GM19467 (cell line): ENCODE data around the gene RCBTB1.
"Not testable (repeated sequence)": the region's sequence is repeated elsewhere in the genome, so short reads cannot be mapped to it uniquely, and the experiment has no call there.

Experiments used
- ATAC-seq: cut with Tn5 transposase; IDR thresholded peaks from one replicate; pipeline ENCODE4 v1.9.1; 2021; ENCODE audit warnings: mild to moderate bottlenecking, moderate library complexity; ENCODE audit not compliant: unreplicated experiment

RCBTB1 gene

DNA sequence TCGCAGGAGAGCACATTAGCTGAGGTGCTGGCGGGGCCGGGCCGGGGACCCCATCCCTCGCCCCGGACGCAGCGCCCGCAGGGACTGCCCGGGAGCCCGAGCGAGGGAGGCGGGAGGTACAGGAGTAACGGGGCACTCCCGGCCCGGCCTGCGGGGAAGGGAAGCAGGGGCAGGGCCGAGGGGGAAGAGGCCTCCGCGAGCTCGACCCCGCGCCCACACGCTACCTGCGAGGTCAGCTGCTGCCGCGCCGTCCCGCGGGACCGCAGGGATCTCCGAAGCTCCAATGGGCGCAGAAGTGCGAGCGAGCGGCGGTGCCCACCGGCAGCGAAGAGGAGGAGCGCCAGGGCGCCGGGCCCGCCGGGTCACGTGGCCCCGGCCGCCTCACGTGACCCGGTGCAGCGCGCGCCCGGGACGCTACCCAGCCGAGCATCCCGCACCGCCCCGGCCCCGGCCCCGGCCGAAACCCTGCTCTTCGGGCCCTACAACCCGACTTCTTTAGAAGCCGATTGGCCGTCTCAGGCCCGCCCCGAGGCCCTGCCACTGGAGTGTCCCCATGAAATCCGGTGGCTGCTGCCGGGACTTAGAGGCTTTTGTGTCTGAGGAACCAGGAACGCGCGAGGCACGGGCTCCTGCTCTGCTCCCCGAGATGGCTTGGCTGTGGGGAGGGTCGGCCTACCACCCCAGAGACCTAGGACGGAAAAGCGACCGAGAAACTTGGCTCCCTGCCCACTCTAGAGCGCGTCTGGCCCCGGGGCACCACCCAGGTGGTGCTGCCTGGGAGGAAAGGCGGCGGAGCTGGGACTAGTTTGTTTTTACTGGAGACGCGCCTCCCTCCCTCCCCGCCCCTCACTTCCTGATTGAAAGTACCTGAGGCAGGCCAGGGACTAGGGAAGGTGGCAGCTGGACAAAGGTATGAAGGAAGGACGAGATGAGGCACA lies at the start of gene RCBTB1:
Gene RCBTB1 (minus strand): TSS at position 339 of the 938 bp plus-strand sequence. CDS start 18,279 bp downstream, outside the sequence.
- peak; percentile 82 for ATAC-seq

DNA sequence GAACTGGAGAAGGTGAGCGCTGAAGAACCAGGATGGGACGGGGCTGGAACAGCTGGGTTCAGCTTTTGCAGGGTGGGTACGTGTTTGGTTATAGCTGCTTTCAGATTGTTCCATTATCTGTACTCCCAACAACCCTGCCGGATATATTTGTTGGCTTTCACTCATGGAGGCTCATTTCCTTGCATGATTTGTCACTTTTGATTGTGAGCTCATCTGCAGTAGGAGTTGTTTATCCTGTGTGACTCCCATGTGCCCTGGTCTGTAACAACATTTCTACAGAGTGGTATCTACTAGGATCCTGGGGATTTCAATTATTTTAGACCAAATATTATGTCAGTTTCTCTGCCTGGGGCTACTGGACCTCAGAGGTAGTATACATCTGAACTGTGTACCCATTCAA lies 48.4 kb upstream of the RCBTB1 start:
- no peak for ATAC-seq

DNA sequence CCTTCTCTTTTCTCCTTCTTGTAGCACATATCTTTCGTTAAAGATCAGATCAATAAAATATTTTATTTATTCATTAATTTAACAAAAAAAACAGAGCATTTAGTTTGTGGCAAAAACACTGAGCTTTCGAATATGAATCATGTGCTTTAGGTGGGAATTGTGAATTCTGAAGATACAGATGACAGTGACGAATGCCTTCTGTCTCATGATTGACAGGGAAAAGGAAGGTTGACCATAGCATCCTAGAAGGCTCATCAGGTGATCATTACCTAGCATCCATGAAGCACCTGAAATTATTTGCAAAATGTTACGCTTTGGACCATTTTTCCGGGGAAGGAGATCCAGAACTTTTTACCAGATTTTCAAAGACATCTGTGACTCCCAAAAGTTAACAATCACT lies 46.8 kb upstream of the RCBTB1 start:
- ATAC-seq: no peak

DNA sequence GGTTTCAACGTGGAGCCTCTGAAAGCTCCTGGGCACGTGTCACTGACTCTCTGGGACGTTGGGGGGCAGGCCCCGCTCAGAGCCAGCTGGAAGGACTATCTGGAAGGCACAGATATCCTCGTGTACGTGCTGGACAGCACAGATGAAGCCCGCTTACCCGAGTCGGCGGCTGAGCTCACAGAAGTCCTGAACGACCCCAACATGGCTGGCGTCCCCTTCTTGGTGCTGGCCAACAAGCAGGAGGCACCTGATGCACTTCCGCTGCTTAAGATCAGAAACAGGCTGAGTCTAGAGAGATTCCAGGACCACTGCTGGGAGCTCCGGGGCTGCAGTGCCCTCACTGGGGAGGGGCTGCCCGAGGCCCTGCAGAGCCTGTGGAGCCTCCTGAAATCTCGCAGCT lies 45.2 kb upstream of the RCBTB1 start:
- no peak for ATAC-seq

DNA sequence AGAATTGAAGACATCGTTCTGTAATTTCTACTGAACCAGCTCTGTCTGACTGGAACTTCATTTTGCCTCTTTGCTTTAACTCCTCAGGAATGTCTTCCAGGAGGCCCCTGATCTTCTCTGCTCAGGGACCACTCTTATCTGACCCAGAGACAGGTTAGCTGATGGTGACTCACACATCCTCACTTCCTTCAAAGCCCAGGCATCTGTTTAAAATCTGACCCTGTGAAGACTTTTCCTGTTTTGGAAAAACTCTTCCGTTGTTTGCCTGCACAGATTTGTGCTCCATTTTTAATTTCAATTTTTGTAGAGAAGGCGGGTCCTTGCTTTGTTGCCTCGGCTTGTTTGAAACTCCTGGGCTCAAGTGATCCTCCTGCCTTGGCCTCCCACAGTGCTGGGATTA lies 44.6 kb upstream of the RCBTB1 start:
- no peak for ATAC-seq

DNA sequence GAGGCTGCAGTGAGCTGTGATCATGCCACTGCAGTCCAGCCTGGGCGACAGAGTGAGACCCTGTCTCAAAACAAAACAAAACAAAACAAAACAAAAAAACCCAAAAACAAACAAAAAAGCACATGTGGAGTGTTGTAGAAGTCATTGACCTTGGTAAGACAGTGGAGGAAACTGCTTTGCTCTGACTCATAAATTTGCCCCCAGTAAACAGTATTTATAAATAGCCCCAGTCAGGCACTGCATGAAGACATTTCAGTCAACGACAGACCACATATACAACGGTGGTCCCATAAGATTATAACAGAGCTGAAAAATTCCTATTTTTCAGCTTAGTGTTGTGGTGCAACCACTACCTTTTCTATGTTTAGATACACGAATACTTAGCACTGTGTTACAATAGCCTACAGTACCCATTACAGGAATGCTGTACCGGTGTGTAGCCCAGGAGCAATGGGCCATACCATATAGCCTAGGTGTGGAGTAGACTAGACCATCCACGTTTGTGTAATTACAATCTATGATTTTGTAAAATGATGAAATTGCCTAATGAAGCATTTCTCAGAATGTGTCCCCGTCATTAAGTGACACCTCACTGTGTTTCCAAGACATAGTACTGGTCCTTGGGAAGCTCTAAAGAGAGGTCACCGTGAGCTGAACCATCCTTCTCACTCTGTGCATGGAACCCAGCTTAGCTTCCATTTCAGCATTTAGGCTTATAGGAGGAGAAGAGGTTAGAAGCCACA lies 44.0 kb upstream of the RCBTB1 start:
- ATAC-seq: no peak

- ATAC-seq: peak; percentile 95
Observed at GRCh38 chr13:49627831-49628652, 42.7 kb upstream of the RCBTB1 start, which contains the start of gene ARL11. Gene ARL11, plus strand, starts transcription at chr13:49628507. Its CDS starts 1,941 bp downstream, at chr13:49630448.

GRCh38 chr13:49625392-49626079 lies 40.2 kb upstream of the RCBTB1 start:
- ATAC-seq: no peak

DNA sequence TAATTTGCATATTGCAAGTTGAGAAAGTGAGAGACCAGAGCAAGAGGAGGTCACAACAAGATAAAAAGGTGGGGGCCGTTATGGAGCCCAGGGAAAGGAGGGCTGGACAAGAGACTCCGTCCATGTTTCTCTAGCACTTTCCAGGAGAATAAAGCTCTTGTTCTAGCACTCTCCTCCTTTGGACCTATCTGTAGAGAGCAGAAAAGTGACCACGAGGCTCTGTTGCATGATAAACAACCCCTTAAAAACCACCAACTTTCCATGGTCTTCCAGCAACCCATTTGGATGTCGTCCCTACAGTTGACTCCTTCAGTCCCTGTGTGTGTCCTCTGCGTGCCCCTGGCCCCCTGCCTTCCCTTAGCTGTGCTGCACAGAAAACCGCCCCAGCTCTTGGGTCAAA lies 38.9 kb upstream of the RCBTB1 start:
- ATAC-seq: no peak

GRCh38 chr13:49622174-49622946 lies 37.0 kb upstream of the RCBTB1 start:
- ATAC-seq: no peak

- peak; percentile 62 for ATAC-seq
Observed at GRCh38 chr13:49620170-49620621, 34.8 kb upstream of the RCBTB1 start.

DNA sequence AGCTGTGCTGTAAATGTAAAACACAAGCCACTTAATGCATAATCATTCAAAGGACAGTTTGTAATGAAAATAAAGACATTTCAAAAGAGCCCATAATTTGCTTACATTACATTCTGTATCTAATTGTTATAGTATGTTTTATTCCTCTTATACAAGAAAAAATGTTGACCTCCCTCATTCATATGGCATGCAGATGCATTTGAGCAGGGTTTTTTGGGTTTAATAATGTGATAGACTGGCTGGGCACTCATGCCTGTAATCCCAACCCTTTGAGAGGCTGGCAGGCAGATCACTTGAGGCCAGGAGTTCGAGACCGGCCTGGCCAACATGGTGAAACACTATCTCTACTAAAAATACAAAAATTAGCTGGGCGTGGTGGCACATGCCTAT lies 31.3 kb upstream of the RCBTB1 start:
- ATAC-seq: no peak

DNA sequence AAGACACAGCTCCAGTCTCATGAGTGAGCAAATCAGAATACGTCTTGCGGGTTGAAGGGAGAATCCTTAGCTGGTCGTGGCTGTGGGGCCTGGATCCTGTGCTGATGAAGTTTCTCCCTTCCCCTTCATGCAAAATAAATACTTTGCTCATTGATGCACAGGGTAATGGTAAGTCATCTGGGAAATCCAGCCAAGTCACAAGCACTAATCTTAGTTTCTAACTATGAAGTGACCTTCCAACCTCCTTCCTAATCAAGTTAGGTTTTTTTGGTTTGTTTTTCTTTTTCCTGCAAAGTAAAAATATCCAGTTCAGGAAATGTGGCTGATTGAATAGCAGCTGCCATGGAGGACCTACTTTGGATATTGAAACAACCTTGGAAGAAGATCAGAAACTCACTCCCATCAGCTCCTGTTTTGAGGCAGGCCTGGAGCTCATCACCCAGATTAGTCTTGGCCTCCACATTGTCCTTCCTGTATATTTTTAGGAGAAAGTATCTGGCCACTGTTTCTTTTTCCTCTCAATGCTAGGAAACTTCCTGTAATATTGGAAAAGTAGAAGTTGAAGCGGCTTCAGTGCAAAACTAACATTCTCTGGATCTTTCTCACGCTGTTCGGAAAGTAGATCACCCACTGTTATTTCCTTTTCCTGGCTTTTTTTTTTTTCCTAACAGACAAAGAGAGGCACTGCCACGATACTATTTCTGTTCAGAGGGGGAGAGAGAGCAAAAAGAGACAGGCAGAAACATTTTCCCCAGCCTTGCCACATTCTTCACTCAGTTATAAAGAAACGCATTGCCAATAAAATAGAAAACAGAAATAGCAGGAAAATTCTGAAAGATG lies 30.7 kb upstream of the RCBTB1 start:
- ATAC-seq: no peak

DNA sequence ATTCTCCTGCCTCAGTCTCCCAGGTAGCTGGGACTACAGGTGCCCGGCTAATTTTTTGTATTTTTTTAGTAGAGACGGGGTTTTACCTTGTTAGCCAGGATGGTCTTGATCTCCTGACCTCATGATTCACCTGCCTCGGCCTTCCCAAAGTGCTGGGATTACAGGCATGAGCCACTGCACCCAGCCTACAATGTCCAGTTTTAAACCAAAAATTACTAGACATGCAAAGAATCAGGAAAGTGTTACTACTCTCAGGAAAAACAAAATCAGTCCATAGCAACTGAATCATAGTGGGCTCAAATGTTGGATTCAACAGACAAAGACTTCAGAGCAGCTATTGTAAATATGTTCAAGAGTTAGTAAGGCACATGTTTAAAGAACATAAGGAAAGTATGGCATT lies 26.7 kb upstream of the RCBTB1 start:
- ATAC-seq: not testable (repeated sequence)

GRCh38 chr13:49610176-49610575 lies 24.8 kb upstream of the RCBTB1 start:
- ATAC-seq: no peak

- no peak for ATAC-seq
Observed at GRCh38 chr13:49608651-49609331, 23.4 kb upstream of the RCBTB1 start.

DNA sequence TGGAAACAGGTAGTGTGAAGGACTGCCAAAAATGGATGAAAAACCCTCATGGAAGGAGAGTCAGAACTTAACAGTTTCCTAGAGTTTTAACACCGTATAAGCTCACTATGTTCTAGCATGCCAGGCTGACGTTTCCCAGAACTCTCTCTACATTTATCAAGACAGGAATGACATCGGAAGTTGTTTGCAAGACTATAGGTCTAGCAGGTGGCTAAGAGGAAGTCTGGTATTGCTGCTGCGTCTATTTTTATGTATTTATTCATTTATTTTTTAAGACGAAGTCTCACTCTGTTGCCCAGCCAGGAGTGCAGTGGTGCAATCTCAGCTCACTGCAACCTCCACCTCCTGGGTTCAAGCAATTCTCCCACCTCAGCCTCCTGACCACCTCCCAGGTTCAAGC lies 22.4 kb upstream of the RCBTB1 start:
- no peak for ATAC-seq
